DLD1 (cell line): ENCODE data around the gene AANAT.

ENCODE experiments used
- in situ Hi-C: cut with HindIII; loops from 2 replicates; pipeline ENCODE4 v1.10.0; 2017; ENCODE audit warnings: low sequenced_read_pairs

The AANAT gene

GRCh38 chr17:76481071-76481655 lies 13.8 kb downstream of the AANAT start:
- in situ Hi-C loops: no loop called here

GRCh38 chr17:76484228-76484725 lies 16.9 kb downstream of the AANAT start:
- in situ Hi-C loops: no loop called here

- in situ Hi-C loops: no loop called here
Observed at GRCh38 chr17:76485569-76485968, 18.2 kb downstream of the AANAT start.

GRCh38 chr17:76487451-76488192 lies 20.2 kb downstream of the AANAT start:
- in situ Hi-C loops: no loop called here

GRCh38 chr17:76490112-76490710 lies 22.8 kb downstream of the AANAT start:
- in situ Hi-C loops: no loop called here

GRCh38 chr17:76491271-76492122 lies 24.1 kb downstream of the AANAT start:
- in situ Hi-C loops: no loop called here

GRCh38 chr17:76492123-76492988 lies 25.0 kb downstream of the AANAT start:
- in situ Hi-C loops: no loop called here

- in situ Hi-C loops: no loop called here
Observed at GRCh38 chr17:76492989-76493501, 25.6 kb downstream of the AANAT start.

- in situ Hi-C loops: no loop called here
Observed at GRCh38 chr17:76493505-76494167, 26.2 kb downstream of the AANAT start.

GRCh38 chr17:76495663-76496400 lies 28.4 kb downstream of the AANAT start:
- in situ Hi-C loops: no loop called here

GRCh38 chr17:76496464-76496863 lies 29.1 kb downstream of the AANAT start:
- in situ Hi-C loops: no loop called here

- in situ Hi-C loops: no loop called here
Observed at GRCh38 chr17:76497699-76497978, 30.2 kb downstream of the AANAT start.

- in situ Hi-C loops: no loop called here
Observed at GRCh38 chr17:76497979-76498875, 30.8 kb downstream of the AANAT start.

GRCh38 chr17:76498876-76499251 lies 31.5 kb downstream of the AANAT start:
- in situ Hi-C loops: no loop called here

- in situ Hi-C loops: no loop called here
Observed at GRCh38 chr17:76499267-76499667, 31.9 kb downstream of the AANAT start.

GRCh38 chr17:76500074-76500746 lies 32.8 kb downstream of the AANAT start:
- in situ Hi-C loops: no loop called here

GRCh38 chr17:76500747-76501017 lies 33.3 kb downstream of the AANAT start:
- in situ Hi-C loops: no loop called here
